HL-60 (cell line): ENCODE data around the gene CEP63.

Experiments
- GABPA ChIP-seq: IDR thresholded peaks from 2 replicates; pipeline ENCODE4 v1.6.1; 2012; ENCODE audit warnings: low read depth
- POLR2AphosphoS5 ChIP-seq: IDR thresholded peaks from 2 replicates; pipeline ENCODE4 v1.6.1; 2012; ENCODE audit warnings: low read depth
- REST ChIP-seq: IDR thresholded peaks from 2 replicates; pipeline ENCODE4 v1.6.1; 2012; ENCODE audit warnings: low read depth; ENCODE audit not compliant: insufficient replicate concordance
- SPI1 ChIP-seq: IDR thresholded peaks from 2 replicates; pipeline ENCODE4 v1.6.1; 2012; ENCODE audit warnings: low read depth, mild to moderate bottlenecking, borderline replicate concordance
- TF ChIP-seq, protein P1 (sequence below): IDR thresholded peaks from one replicate; pipeline ENCODE4 v1.5.1; 2011; ENCODE audit warnings: low read length, control low read depth, inconsistent platforms; ENCODE audit not compliant: insufficient read depth

GRCh38 chr3:134564991-134565390 is 79.1 kb downstream of the CEP63 start:
- TF ChIP-seq, protein P1, sequence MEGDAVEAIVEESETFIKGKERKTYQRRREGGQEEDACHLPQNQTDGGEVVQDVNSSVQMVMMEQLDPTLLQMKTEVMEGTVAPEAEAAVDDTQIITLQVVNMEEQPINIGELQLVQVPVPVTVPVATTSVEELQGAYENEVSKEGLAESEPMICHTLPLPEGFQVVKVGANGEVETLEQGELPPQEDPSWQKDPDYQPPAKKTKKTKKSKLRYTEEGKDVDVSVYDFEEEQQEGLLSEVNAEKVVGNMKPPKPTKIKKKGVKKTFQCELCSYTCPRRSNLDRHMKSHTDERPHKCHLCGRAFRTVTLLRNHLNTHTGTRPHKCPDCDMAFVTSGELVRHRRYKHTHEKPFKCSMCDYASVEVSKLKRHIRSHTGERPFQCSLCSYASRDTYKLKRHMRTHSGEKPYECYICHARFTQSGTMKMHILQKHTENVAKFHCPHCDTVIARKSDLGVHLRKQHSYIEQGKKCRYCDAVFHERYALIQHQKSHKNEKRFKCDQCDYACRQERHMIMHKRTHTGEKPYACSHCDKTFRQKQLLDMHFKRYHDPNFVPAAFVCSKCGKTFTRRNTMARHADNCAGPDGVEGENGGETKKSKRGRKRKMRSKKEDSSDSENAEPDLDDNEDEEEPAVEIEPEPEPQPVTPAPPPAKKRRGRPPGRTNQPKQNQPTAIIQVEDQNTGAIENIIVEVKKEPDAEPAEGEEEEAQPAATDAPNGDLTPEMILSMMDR, result no peak
- TF ChIP-seq POLR2AphosphoS5 (no peak), GABPA (no peak), REST (no peak), SPI1 (no peak)
